Endothelial cell of hepatic sinusoid (primary cell): ENCODE results near the gene B4GALT7.
"Not testable (repeated sequence)": the region's sequence is repeated elsewhere in the genome, so short reads cannot be mapped to it uniquely, and the experiment has no call there.

Source experiments
- in situ Hi-C: cut with HindIII; loops from 2 replicates; pipeline ENCODE4 v1.10.0; 2017; ENCODE audit warnings: low sequenced_read_pairs

Gene B4GALT7

GRCh38 chr5:177599731-177600507, at the start of gene B4GALT7:
TSS of gene B4GALT7 (plus strand) at chr5:177600132. CDS start at chr5:177600211, 79 bp downstream.
- in situ Hi-C loops = no loop called here

- in situ Hi-C loops = loop anchor here (5.0 kb wide), 2 partner anchors 39 to 106 kb away; partner anchors contain the start of genes PRR7 and TMED9
Measured at GRCh38 chr5:177552839-177553455, 47.0 kb upstream of the B4GALT7 start.

GRCh38 chr5:177553671-177554429, 46.1 kb upstream of the B4GALT7 start:
- in situ Hi-C loops = loop anchor here (5.0 kb wide), 2 partner anchors 38 to 107 kb away; partner anchors contain the start of genes PRR7 and TMED9

- in situ Hi-C loops = loop anchor here (5.0 kb wide), 2 partner anchors 38 to 107 kb away; partner anchors contain the start of genes PRR7 and TMED9
Measured at GRCh38 chr5:177554474-177555111, 45.3 kb upstream of the B4GALT7 start, which contains the start of gene FAM193B. TSS of gene FAM193B (minus strand) at chr5:177554563. CDS start at chr5:177554458, 105 bp downstream.

- in situ Hi-C loops = no loop called here
Measured at GRCh38 chr5:177555228-177555627, 44.7 kb upstream of the B4GALT7 start.

- in situ Hi-C loops = no loop called here
Measured at GRCh38 chr5:177555665-177556064, 44.3 kb upstream of the B4GALT7 start.

- in situ Hi-C loops = no loop called here
Measured at GRCh38 chr5:177557041-177557647, 42.8 kb upstream of the B4GALT7 start.

GRCh38 chr5:177557796-177558195, 42.1 kb upstream of the B4GALT7 start:
- in situ Hi-C loops = no loop called here

- in situ Hi-C loops = not testable (repeated sequence)
Measured at GRCh38 chr5:177559446-177559941, 40.4 kb upstream of the B4GALT7 start.

GRCh38 chr5:177565046-177565445, 34.9 kb upstream of the B4GALT7 start:
- in situ Hi-C loops = no loop called here

- in situ Hi-C loops = no loop called here
Measured at GRCh38 chr5:177568326-177568725, 31.6 kb upstream of the B4GALT7 start.

- in situ Hi-C loops = no loop called here
Measured at GRCh38 chr5:177569894-177570293, 30.0 kb upstream of the B4GALT7 start.

- in situ Hi-C loops = no loop called here
Measured at GRCh38 chr5:177575488-177575887, 24.4 kb upstream of the B4GALT7 start.

- in situ Hi-C loops = no loop called here
Measured at GRCh38 chr5:177576169-177576568, 23.8 kb upstream of the B4GALT7 start.

- in situ Hi-C loops = no loop called here
Measured at GRCh38 chr5:177578316-177578715, 21.6 kb upstream of the B4GALT7 start.

- in situ Hi-C loops = no loop called here
Measured at GRCh38 chr5:177588413-177588909, 11.5 kb upstream of the B4GALT7 start.

- in situ Hi-C loops = loop anchor here (5.0 kb wide), 1 partner anchor 38 kb away; the partner anchor contains the start of gene FAM193B
Measured at GRCh38 chr5:177590406-177590805, 9.5 kb upstream of the B4GALT7 start.

GRCh38 chr5:177591690-177592009, 8.3 kb upstream of the B4GALT7 start:
- in situ Hi-C loops = loop anchor here (5.0 kb wide), 1 partner anchor 39 kb away; the partner anchor contains the start of gene FAM193B

- in situ Hi-C loops = loop anchor here (5.0 kb wide), 1 partner anchor 40 kb away; the partner anchor contains the start of gene FAM193B
Measured at GRCh38 chr5:177592010-177592834, 7.7 kb upstream of the B4GALT7 start, which contains the start of gene TMED9. TSS of gene TMED9 (plus strand) at chr5:177592203. CDS start at chr5:177592215, 12 bp downstream.
